GM21619 (cell line): Measurements from ENCODE around the gene HDAC4.

Source experiments
- ATAC-seq: cut with Tn5 transposase; IDR thresholded peaks from one replicate; pipeline ENCODE4 v1.9.1; 2021; ENCODE audit not compliant: unreplicated experiment

The HDAC4 gene

DNA sequence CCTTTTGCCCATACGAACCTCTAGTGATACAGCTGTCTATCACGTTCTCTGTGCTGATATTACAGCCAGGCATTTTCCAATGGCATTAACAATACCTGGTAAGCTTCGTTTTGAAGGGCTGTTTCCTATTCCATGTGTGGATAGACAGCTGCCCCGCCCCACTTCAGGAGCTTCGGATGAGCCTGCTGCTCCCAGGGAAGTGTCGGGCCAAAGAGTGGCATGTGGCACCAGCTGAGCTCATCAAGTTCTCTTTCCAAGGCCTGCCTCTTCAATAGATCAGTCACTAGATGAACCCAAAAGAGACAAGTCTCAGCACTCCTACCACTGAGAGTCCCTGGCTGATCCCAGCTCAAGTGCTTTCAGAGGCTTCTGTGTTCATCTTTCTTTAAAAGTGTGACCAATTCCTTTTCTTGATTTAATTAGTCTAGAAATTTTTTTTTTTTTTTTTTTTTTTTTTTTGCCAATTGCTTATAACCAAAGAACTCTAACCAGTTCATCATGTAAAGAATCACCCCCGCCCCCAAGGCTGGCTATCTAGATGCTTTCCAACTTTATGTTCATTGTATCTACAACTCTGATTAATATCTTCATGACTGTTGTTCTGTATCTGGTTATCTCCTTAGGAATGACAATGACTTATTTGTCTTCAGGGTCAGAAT lies 46.6 kb downstream of the HDAC4 start:
- no peak for ATAC-seq

DNA sequence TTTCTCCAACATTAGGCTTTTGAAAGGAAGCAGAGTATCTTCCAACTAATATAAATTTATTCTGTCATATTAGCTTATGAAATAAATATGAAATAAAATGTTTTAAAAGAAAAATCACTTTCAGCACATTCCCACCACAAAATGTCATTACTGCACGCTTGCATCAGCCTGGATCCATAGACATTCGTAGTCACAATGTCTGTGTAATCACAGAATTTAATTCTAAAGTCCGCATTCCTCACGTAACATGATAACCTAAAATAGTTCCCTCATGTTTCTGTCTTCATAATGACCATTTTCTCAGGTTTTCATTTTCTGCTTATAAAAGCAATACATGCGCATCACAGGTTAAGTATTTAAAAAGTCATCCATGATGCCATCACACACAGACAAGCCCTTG lies 47.1 kb downstream of the HDAC4 start:
- ATAC-seq: no peak

DNA sequence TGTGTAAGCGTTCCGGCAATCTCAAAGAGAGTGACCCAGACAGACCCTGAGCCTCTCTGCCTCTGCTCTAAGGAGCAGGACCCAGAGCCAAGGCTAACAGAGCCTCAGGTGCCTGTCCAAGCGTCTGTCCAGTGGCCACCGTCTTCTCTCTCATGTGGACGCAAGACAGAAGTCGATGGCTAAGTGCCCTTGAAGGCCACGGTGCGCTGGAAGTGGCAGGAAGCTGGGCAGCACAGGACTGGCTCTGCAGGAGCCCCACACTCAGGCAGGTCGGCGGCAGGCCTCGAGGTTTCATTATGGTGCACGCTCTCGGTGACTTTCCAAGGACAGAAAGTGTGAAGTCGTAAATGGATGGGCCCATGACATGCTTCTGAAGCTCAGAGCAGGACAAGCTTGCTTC lies 49.1 kb downstream of the HDAC4 start:
- no peak for ATAC-seq

DNA sequence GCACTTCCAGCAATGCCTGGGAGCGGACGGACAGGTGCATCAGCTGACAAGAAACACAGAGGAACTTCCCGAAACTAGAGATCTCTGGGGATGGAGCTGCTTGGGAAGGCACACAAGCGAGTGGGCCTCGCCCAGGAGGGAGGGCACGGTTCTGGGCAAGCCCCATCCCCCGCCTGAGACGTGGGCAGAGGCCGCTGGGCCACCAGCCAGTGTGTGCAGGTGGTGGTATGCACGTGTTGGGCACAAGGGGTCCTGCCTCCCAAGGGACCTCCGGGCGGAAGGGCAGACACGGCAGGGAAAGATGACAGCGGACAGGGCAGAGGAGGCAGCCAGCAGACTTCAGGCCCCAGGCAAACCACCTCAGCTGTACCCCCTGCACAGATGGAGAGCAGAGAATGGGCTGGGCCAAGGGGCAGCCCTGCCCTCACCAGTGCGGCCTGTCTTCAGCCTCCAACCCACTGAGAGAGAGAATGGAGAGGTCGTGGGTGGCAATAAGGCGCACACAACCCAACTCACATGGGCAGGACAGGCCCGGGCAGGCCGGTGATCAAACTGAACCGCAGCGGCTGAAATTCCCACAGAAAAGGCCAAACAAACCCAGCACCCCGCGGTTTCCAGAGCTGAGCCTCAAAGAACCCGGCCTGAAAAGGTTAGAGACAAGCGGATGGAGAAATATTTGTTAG lies 51.2 kb downstream of the HDAC4 start:
- ATAC-seq: no peak

DNA sequence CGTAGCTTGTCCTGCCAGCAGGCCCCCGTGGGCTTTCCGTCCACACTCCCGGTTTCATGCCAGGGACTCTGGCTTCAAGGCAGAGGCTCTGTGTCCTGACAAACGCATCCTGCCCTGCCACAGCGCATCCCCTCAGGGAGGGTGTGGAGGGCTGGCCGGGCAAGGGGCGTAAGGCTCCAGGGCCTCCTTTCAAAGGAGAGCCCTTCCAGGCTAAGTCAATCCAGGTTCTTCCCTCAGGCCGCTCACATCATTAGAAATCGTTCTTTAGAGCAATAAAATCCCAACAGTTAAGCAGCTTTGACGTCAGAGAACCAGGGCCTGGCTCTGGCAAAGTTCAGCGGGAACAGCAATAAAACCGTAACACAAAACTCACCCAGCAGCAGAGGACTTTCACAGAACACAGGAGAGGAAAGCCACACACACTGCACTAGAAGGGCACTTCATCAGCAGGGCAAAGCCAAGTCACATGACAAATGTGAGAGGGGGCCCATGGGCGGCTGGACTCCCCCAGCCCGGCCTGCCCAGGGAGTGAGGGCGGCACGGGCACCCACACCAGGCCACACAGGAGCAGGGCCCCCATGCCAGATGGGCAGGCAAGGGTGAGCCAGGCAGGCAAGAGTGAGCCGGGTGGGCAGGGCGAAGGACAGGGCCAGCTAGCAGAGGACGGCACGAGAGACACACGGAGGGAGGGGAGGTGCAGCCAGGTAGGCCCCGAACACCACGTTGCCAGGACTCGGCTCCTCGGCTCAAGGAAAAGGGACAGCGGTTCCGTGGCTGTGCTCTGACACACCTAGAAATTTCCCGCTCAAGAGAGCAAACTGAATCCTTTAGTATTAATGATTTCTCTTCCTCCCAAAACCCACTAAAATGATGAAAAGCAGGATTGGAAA lies 52.0 kb downstream of the HDAC4 start:
- no peak for ATAC-seq

DNA sequence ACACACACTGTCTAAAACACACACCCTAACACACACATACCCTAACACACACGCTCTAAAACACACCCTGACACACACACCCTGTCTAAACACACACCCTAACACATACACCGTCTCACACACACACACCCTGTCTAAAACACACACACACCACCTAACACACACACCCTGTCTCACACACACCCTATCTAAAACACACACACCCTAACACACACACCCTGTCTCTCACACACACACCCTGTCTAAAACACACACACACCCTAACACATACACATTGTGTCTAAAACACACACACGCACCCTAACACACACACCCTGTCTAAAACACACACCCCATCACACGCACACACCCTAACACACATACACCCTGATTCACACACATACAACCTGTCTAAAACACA lies 54.1 kb downstream of the HDAC4 start:
- ATAC-seq: no peak

DNA sequence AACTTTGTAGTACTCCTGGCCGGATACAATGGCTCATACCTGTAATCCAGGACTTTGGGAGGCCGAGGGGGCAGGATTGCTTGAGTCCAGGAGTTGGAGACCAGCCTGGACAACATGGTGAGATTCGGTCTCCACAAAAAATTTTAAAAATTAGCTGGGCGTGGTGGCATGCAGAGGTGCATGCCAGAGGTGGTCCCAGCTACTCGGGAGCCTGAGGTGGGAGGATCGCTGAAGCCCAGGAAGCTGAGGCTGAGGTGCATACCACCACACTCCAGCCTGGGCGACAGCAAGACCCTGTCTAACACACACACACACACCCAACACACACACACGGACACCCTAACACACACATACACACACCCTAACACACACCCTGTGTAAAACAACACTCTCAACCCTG lies 55.6 kb downstream of the HDAC4 start:
- no peak for ATAC-seq

DNA sequence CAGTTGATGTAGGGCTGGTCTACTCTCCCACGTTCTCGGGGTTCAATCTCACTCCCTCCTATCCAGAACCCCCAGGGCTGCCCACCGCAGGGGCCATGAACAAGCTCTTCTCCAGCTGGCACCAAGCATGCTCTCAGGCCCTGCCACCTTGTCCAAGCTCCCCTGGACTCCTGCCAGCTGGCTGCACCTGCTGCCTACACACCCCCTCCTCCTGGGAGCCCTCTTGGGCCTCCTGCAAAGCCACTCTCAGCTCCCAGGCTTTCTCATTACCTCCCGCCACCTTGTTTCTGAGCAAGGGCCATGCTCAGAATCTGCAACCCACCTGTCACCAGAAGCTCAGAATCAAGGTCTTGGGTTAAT lies 56.0 kb downstream of the HDAC4 start:
- ATAC-seq: no peak

DNA sequence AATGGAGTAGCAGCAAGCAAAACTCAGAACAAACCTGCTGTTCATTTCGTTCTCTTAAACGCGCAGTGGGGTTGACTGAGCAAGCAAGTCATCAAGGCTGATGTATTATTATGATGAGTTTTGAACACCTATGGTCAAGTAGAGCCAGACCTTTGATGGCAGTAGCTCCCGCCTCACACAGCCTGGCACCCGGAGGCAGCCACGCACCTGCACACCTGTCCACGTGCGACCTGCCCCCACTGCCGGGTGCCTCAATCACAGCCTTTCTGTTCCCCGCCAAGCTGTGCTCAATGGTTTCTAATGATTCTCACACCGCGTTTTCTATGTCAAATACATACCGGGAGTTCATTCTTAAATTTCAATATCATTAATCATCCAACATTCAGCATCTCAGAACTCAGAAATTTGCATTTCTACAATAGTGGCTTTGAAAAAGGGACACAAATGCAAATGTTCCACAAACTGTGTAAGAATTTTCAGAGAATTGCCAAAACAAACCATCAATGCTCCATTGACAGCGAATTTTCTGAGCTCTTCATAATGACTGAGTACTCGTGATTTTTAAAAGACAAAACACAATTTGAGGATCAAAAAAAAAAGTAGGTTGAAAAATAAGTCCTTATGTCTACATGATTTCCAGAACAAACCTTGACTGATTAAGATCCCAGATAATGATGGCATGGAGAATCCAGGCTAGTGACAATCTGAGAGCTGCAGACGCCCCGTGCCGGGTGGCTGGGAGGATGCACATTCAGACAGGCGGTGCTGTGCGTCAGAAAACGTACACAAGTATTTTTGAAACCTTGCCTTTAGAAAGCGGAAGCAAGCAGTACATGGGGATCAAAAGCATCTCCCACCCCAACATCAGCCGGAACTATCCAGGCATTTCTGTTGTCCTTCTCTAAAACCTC lies 56.6 kb downstream of the HDAC4 start:
- ATAC-seq: no peak

DNA sequence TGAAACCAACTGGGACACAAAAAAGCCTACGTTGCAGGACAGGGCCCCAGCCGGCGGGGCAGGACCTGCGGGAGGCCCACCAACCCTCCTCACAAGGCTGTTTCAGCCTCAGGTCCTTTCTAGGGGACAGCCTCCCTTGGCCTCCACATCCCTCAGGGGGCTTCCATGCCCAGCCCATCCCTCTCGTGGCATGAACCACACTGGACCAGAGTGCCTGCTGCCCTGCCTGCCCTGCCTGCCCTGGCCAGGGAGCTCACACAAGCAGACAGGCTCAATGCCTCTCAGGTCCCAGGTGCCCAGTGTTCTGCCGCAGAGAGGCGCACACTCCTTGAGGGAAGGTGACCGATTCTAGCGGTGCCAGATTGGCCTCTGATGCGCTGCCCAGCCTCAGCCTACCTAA lies 57.4 kb downstream of the HDAC4 start:
- no peak for ATAC-seq

DNA sequence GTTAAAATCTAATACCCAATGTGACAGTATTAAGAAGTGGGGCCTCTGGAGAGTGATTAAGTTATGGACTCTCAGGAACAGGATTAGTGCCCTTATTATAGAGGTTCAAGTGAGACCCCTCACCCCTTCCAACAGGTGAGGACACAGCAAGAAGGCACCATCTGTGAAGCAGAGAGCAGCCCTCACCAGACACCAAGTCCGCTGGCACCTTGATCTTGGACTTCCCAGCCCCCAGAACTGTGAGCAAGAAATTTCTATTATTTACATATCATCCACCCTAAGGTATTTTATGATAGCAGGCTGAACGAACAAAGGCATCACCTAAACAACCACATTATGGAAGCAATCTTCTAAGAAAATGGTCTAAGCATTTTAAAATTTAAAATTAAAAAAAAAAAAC lies 59.0 kb downstream of the HDAC4 start:
- ATAC-seq: no peak

DNA sequence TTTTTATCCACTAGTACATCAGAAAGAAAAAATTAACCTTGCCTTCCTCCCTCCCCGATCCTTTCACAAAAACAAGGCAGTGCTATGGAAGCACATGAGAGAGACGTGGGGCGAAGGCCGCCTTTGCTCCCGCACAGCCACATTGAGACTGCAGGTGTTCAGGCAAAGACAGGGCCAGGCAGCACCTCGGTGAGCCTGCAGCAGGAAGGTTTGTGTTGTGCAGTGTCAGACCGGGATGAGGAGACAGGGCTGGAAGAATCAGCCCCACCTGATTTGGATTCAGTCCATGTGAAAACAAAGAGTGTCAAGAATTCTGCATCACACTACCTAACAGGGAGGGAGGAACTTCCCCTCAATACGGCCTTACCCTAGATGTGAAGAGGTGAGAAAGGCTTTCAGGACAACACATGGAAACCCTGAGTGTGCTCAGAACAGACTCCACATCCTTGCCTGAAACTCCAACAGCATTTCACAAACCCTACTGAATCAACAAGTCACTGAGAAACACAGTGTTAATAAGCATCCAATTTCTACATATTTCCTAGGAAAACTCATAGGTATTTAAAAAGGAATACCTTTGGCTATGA lies 59.6 kb downstream of the HDAC4 start:
- no peak for ATAC-seq

DNA sequence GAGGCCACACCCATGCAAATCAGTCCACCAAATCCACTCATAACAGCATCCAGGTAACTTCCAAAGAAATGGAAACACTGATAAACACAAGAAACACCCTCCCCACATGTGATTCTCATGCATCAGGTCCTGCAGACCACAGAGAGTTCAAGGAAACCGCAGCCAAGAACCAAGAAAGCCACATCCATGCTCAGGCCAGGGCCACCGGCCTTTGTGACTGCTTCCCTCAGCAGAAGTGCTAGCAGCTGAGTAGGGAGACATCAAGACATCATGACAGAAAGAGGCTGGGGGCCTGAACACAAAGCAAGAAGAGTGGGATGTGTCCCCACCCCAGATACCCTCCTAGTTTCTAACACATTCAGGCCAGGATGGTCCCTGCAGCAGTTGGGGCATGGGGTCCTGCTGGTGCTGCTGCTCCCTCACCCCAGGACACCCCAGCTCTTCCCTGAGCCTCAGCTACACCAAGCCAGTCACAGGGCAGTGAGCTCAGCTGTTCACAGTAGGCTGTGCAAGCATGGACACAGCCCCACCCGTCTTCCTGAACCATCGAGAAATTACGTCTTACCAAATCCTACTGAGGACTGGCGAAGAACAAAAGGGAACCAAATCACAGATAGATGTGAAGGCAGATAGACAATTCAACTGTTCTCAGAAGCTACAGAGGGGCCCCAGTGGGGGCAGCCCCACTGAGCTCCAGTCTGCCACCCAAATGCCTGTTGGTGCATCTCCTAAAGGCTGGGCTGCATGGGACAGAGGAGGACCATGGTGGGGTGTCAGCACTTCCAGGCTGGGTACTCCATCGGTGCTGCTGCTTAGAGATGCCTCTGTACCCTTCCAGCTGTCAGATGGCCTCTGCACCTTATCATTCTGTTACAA lies 60.9 kb downstream of the HDAC4 start:
- ATAC-seq: peak; percentile 75

DNA sequence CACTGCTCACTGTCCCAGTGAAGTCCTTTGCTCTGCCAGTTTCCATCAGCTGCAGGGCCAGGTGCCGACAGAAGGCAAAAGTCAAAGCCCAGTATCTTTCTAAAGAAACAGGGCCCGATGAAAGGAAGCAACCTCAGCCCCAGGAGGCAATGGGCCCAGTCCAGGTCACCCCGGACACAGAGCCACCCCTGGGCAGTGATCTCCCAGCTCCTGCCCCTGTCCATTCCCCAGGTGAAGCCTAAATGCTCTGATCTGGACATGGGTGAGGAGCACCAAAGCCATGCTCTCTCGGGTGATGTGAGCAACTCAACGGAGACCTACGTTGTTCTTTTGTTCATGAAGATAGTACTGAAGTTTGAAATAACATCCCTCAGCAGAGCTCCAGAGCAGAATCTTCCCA lies 61.6 kb downstream of the HDAC4 start:
- ATAC-seq: no peak

DNA sequence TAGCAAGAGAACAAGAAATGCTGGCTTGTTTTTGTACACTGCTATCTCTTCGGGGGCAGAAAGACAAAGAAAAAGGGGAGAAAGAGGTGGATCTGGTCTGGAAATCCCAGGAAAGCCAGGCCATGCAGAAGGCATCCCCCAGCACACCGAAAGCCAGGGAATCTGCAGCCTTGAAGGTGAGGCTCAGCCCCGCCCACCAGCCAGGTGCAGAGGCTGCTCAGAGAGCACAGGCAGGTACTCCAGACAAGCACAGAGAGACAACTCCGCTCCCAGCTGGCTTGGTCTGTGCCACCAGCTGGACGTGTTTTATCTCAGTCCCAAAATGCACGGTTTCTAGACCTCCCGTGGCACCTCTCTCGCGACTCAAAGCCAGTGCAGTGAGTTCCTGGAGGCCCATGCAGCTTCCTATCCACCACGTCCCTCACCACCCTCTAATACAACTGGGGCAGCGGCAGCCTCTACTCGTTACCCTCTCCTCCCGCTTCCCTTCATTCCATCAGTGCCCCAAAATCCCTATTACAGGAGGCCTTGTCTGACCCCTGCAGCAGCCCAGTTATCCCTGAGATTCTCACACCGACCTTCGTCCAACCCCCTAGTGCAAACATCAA lies 62.8 kb downstream of the HDAC4 start:
- ATAC-seq: no peak

DNA sequence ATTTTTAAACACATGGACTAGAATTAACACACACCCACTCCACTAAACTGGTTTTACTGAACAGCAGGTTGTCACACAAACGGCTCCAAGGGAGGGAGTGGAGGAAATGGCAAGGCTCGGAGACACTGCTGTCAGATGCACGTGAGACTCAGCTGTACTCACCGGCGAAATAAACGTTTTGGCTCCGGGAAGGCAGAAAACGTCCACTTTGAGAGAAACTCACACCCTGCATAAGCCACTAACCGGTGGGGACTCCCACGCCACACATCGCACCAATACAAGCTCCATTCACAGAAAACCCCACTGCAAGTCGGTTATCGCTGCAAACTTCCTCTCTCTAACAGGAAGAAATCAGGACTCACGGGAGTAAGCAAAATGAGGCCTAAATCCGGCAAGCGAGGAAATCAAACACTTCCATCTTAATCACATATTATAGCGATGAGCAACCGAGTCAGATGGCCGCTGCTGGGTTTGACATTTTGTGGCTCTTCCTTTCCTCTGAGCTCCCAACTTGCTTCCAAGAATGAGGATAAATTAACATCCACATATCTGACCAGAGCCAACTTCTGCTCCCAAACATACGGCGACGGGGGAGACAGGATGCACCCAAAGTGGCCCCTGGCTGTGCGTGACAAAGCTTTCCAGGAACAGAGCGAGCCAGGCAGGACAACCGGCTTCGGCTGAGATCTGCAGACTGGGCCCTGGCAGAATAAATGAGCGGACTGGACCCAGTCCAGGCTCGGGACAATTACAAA lies 63.5 kb downstream of the HDAC4 start:
- no peak for ATAC-seq

DNA sequence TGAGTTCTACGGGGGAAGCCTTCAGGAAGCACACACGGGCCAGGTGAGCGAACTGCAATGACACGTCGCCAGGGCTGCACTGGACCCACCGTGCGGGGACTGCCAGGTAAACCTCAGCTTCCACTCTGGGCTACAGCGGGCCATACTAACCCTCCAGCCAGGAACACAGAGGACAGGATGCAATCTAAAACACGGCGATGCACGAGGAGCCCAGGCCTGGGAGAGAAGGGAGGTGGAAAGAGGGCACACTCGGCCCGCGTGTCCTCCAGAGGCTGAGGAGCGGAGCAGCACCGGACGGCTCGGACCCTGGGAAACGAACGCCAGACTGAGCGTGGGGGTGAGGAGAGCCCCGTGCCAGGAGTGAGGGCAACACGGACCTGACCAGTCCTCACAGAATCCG lies 69.3 kb downstream of the HDAC4 start:
- ATAC-seq: no peak

DNA sequence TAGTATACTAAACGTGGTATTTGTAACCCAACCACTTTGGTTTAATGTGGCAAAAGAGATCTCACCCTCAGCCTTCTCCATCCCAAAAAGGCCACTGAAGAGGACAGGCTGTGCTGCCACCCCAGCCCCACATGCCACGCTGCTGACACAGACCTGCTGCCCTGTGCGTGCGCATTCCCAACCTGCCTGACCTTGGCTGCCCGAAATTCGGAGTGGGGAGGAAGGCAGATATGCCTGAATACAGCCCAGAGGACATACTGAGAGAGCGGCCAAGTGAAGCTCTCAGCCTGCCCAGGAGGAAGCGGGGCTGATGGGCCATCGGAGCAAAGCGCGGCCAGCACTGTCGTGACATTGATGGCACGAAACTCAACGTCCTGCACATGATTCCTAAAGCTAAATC lies 70.0 kb downstream of the HDAC4 start:
- no peak for ATAC-seq
